MG63 (cell line): ENCODE data around the gene MEI4. TPM values are rescaled to one million over a fixed set of nuclear protein-coding genes. Genes with fewer than 3 reads are reported as not detected.
"Not testable (repeated sequence)": the region's sequence is repeated elsewhere in the genome, so short reads cannot be mapped to it uniquely, and the experiment has no call there.

Source experiments
- DNase-seq: peaks from one replicate; pipeline ENCODE4 v3.0.0-alpha.2; 2020
- H3K27me3 ChIP-seq: fragments of 250-450 bp; sonication (Bioruptor Pico); 2 replicates; pipeline ENCODE4 v1.5.1; 2020; ENCODE audit warnings: mild to moderate bottlenecking, moderate library complexity
- H3K36me3 ChIP-seq: fragments of 250-450 bp; sonication (Bioruptor Pico); 2 replicates; pipeline ENCODE4 v1.5.1; 2020; ENCODE audit warnings: mild to moderate bottlenecking, moderate library complexity
- H3K4me3 ChIP-seq: fragments of 250-450 bp; sonication (Bioruptor Pico); 2 replicates; pipeline ENCODE4 v1.5.1; 2020; ENCODE audit warnings: mild to moderate bottlenecking, moderate library complexity
- H3K9me3 ChIP-seq: fragments of 250-450 bp; sonication (Bioruptor Pico); 2 replicates; pipeline ENCODE4 v1.5.1; 2020; ENCODE audit warnings: mild to moderate bottlenecking, moderate library complexity
- total RNA-seq: library from RNA; depleted of rRNA; stranded (reverse); fragments of >200 nt; shearing (Covaris generic); gene quantifications from 2 replicates; pipeline ENCODE4 v1.2.3, GENCODE V29; 2014; ENCODE audit warnings: low replicate concordance

MEI4 gene
- total RNA-seq, 1 experiment from 2014 or later: not detected

DNA sequence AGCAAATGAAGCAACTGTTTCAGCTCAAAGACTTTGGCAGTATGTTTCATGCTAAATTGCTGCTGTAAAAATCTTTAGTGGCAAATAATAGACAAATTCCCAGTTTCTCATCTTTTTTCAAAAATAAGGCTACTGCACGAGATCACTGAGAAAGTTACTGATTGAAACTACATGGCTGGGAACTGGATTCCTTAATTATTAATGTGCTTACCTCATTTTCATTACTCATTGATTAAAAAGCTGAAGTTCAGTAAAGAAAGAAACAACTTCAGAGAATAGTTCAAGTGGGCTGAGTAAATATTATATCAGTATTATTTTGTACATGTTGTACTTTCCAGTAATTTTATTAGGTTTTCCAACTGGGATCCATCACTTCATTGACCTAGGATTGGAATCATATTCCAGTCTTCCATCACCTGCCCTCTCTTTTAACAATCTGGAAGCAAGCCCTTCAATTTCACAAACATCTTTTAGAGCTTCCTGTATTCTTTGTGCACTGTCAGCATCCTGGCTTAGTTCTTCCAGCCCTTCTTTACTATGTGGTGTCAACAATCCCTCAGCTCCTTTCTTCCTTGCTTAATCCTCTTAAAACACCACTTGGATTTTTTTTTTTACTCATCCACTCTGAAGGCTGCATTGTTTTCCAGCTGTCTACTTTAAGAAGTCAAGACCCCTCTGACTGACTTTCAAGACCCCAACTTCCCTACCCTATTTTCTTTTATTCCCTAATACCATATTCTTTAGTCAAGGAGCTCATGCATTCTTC lies 4.3 kb downstream of the MEI4 start:
- no peaks in the 10 kb centered on the region for H3K36me3 ChIP-seq
- H3K4me3 ChIP-seq: no peak overlapping the region
- H3K27me3 ChIP-seq: no peaks in the 10 kb centered on the region
- no peak for DNase-seq
- no peaks in the 10 kb centered on the region for H3K9me3 ChIP-seq

DNA sequence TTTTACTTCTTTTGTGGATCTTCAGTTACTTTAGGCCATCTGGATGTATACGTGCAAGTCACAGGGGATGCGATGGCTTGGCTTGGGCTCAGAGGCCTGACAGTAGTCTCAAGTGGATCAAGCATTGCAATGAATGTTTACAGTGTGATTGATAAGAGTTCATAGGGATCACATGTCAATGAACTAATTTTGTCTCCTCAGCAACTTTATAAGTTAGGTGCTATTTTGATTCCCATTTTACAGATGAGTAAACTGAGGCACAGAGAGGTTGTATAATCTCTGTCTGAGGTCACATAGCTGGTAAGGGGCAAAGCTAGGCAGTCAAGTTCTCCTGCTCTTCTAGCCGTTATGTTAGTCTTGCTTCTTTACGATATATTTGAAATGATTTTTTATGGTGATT lies 13.5 kb downstream of the MEI4 start:
- DNase-seq: no peak
- Histone ChIP-seq H3K36me3 (no peaks in the 10 kb centered on the region), H3K9me3 (no peaks in the 10 kb centered on the region), H3K4me3 (no peak overlapping the region), H3K27me3 (no peaks in the 10 kb centered on the region)

DNA sequence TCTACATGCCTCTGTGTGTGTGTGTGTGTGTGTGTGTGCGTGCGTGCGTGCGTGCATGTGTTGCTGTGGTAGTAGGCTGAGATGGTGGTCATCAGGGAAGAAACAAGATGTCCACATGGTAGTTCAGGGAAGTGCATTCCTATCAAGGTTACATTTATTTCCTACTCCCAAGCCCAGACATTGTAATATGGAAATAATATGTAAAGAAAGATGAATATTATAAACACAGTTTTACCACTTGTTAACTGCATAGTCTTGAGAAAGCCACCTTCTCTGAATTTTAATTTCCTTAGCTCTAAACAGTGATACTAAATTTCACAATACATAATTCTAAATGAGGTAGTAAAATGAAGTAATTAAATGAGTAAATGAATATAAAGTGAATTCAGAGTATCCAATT lies 14.0 kb downstream of the MEI4 start:
- no peak overlapping the region for H3K4me3 ChIP-seq
- H3K9me3 ChIP-seq: no peaks in the 10 kb centered on the region
- H3K27me3 ChIP-seq: no peaks in the 10 kb centered on the region
- DNase-seq: no peak
- no peaks in the 10 kb centered on the region for H3K36me3 ChIP-seq

DNA sequence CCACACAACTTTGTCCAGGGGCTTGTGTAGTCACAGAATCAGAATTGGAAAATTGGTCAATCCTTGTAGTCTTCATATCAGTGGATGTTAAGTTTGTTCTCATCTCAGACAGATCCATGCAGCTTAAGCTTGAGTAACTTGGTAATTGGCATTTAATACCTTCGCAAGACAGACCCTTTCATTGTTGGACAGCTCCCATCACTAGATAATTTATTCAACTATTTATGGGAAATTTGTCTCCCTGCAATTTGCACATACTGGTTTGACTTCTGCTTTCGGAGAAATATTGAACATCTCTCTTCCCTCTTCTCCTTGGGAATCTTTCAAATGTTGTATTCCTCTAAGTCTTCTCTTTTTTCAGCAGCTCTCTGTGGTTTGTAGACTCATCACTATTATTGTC lies 17.1 kb downstream of the MEI4 start:
- no peaks in the 10 kb centered on the region for H3K27me3 ChIP-seq
- H3K4me3 ChIP-seq: no peak overlapping the region
- DNase-seq: no peak
- H3K36me3 ChIP-seq: no peaks in the 10 kb centered on the region
- H3K9me3 ChIP-seq: no peaks in the 10 kb centered on the region

DNA sequence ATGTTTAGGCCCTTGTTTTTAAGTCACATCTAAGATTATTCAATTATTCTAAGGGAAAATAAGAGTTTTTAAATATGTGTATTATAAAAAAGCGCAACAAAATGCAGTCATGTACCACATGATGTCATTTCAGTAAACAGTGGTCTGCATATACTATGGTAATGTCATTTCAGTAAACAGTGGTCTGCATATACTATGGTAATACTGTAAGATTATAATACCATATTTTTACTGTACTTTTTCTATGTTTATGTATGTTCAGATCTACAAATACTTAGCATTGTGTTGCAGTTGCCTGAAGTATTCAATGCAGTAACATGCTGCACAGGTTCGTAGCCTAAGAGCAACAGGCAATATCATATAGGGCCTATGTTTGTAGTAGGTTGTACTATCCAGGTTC lies 21.4 kb downstream of the MEI4 start:
- H3K27me3 ChIP-seq: no peaks in the 10 kb centered on the region
- no peak for DNase-seq
- no peak overlapping the region for H3K4me3 ChIP-seq
- H3K36me3 ChIP-seq: no peaks in the 10 kb centered on the region
- no peaks in the 10 kb centered on the region for H3K9me3 ChIP-seq

DNA sequence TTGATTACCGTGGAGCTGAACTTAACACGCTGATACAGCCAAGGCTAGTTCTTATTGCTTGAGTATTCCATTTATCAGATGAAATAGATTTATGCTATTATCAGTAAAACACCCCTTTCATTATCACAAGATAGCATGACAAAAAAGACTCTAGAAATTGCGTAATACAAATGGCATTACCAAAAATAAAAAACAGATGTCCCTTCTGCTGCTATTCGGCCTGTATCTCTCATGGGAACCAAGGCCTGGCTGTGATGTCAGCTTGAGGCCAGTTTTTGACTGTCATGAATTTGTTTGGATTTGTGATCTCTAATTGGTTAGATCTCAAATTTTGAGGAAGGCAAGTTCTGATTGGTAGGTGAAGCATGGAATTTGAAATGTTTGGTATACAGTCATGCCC lies 25.2 kb downstream of the MEI4 start:
- no peaks in the 10 kb centered on the region for H3K9me3 ChIP-seq
- DNase-seq: no peak
- H3K4me3 ChIP-seq: no peak overlapping the region
- H3K27me3 ChIP-seq: no peaks in the 10 kb centered on the region
- H3K36me3 ChIP-seq: no peaks in the 10 kb centered on the region

DNA sequence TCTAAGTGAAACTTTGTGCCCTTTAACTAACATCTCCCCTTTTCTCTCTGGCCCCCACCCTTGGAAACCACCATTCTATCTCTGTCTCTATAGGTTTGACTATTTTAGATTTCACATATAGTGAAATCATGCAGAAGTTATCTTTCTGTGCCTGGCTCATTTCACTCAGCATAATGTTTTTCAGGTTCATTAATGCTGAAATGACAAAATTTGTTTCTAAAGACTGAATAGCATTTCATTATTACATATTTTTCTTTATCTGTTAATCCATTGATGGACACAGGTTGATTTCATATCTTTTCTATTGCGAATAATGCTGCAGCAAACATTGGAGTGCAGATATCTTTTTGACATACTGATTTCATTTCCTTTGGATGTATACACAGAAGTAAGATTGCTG lies 30.7 kb downstream of the MEI4 start:
- Histone ChIP-seq H3K4me3 (no peak overlapping the region), H3K36me3 (no peaks in the 10 kb centered on the region)
- DNase-seq: no peak

DNA sequence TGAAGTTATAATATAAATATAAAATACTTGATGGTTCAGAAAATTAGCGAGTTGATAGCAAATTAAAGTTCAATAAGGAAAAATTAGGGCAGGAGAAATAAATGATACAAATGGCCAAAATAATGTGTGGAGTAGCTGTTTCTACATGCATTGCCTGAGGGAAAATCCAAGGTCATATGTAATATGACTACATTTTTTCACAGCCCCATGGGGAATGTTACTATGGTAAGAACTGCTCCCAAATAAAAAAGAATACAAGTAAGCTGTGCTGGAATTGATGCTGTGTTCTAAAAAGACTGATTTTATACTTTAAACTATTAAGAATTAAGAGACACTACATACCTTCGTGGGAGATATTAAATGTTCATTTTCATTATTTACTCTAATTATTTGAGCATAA lies 34.1 kb downstream of the MEI4 start:
- no peaks in the 10 kb centered on the region for H3K9me3 ChIP-seq
- no peaks in the 10 kb centered on the region for H3K27me3 ChIP-seq
- DNase-seq: no peak
- no peaks in the 10 kb centered on the region for H3K36me3 ChIP-seq
- H3K4me3 ChIP-seq: no peak overlapping the region

More for the DNA sequence above, 30.7 kb downstream of the MEI4 start:
- Histone ChIP-seq H3K27me3 (no peaks in the 10 kb centered on the region), H3K9me3 (no peaks in the 10 kb centered on the region)

DNA sequence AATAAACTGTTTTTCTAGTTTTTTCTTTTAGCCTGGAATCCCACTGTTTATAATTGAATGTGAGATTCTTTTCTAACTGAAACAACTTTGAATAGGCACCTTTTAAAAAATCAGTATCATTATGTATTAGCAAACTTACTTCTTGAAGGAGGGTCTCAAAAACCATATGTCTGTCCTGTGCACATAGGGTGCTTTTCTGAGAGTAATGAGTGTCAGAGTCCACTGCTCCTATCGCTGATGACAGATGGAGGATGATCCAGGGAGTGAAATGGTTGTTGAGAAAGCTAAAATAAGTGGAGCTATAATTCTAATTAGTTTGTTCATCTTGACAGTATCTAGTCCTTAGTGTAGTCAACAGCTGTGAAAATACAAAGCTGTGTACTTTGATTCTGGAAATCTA lies 35.8 kb downstream of the MEI4 start:
- no peak overlapping the region for H3K4me3 ChIP-seq
- no peaks in the 10 kb centered on the region for H3K9me3 ChIP-seq
- DNase-seq: no peak
- no peaks in the 10 kb centered on the region for H3K36me3 ChIP-seq
- no peaks in the 10 kb centered on the region for H3K27me3 ChIP-seq

DNA sequence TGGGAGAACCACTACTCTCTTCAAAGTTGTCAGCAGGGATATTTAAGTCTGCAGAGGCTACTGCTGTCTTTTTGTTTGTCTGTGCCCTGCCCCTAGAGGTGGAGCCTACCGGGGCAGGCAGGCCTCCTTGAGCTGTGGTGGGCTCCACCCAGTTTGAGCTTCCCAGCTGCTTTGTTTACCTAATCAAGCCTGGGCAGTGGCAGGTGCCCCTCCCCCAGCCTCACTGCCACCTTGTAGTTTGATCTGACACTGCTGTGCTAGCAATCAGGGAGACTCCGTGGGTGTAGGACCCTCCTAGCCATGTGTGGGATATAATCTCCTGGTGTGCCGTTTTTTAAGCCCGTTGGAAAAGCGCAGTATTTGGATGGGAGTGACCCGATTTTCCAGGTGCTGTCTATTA lies 47.3 kb downstream of the MEI4 start:
- not testable (repeated sequence) for H3K36me3 ChIP-seq, H3K4me3 ChIP-seq, H3K9me3 ChIP-seq, H3K27me3 ChIP-seq, DNase-seq

DNA sequence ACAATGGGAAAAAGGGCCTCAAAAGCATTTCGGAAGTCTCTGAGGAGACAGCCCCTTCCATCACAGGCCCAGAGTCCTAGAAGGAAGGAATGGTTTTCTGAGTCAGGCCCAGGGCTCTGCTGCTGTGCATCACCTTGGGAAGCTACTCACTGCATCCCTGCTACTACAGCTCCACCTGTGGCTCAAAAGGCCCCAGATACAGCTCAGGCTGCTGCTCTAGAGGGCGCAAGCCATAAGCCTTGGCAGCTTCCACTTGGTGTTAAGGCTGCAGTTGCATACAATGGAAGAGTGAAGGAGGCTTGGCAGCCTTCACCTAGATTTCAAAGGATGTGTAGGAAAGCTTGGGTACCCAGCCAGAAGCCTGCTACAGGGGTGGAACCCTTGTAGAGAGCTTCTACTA lies 54.8 kb downstream of the MEI4 start:
- Histone ChIP-seq H3K9me3 (no peaks in the 10 kb centered on the region), H3K36me3 (no peaks in the 10 kb centered on the region), H3K27me3 (no peaks in the 10 kb centered on the region), H3K4me3 (no peak overlapping the region)
- no peak for DNase-seq

DNA sequence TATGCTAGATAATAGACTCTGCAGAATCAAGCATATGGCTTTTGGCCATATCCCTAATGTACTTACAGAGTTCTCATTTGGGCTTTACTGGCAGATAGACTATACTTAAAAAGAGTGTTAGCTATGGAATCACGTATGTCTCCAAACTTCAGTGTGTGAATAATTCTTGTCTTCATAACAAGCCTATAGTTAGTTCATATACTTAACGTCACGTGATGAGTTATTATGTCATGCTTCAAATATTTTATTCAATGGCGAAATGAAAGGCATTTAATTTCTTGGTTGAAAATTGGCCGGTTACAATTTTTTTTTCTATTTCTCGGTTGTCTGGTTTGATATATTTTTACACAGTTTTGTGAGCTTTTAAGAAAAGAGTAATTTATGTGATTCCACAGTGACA lies 62.7 kb downstream of the MEI4 start:
- no peaks in the 10 kb centered on the region for H3K9me3 ChIP-seq
- no peaks in the 10 kb centered on the region for H3K36me3 ChIP-seq
- no peak overlapping the region for H3K4me3 ChIP-seq
- no peaks in the 10 kb centered on the region for H3K27me3 ChIP-seq
- no peak for DNase-seq

DNA sequence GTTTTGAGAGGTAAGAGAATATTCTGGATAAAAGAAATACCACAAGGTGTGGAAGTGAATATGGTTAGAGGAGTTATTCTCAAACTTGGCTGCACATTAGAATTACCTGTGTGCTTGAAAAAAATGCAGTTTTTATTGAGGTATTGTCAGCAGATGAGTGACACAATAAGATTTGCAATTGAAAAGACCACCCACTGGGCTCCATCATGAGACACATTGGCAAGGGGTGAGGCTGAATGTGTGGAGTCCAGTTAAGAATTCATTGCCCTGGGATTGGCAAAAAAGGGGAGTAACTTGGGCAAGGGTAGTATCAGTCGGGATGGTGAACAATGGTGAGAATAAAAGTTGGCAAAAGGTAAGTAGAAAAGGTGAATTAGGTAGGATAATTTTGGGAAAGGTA lies 63.5 kb downstream of the MEI4 start:
- Histone ChIP-seq H3K36me3 (no peaks in the 10 kb centered on the region), H3K9me3 (no peaks in the 10 kb centered on the region), H3K4me3 (no peak overlapping the region), H3K27me3 (no peaks in the 10 kb centered on the region)
- DNase-seq: no peak

DNA sequence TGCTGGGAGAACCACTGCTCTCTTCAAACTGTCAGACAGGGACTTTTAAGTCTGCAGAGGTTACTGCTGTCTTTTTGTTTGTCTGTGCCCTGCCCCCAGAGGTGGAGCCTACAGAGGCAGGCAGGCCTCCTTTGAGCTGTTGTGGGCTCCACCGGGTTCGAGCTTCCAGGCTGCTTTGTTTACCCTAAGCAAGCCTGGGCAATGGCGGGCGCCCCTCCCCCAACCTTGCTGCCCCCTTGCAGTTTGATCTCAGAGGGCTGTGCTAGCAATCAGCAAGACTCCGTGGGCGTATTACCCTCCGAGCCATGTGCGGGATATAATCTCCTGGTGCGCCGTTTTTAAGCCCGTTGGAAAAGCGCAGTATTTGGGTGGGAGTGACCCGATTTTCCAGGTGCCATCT lies 83.2 kb downstream of the MEI4 start:
- not testable (repeated sequence) for H3K9me3 ChIP-seq, H3K4me3 ChIP-seq, H3K27me3 ChIP-seq, H3K36me3 ChIP-seq, DNase-seq

DNA sequence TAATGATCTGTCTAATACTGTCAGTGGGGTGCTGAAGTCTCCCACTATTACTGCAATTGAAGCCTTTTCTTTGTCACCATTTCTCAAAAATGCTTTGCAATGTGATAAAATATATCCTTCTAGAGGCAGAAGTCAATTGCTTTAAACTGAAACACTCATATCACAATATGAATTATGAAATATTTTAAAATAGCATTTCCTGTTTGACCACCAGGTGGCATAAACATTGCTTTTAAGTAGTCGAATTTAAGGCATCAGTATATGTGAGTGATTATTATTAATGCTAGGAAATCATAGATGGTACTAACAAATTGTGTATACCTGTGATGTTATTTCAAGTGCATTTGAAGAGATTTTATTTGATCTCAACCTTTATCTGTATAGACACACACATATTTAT lies 87.5 kb downstream of the MEI4 start:
- H3K4me3 ChIP-seq: no peak overlapping the region
- H3K9me3 ChIP-seq: no peaks in the 10 kb centered on the region
- H3K36me3 ChIP-seq: no peaks in the 10 kb centered on the region
- H3K27me3 ChIP-seq: no peaks in the 10 kb centered on the region
- no peak for DNase-seq

DNA sequence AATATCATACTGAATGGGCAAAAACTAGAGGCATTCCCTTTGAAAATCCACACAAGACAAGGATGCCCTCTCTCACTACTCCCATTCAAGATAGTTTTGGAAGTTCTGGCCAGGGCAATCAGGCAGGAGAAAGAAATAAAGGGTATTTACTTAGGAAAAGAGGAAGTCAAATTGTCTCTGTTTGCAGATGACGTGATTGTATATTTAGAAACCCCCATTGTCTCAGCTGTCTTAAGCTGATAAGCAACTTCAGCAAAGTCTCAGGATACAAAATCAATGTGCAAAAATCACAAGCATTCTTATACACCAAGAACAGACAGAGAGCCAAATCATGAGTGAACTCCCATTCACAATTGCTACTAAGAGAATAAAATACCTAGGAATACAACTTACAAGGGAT lies 99.3 kb downstream of the MEI4 start:
- not testable (repeated sequence) for H3K4me3 ChIP-seq, DNase-seq, H3K36me3 ChIP-seq, H3K27me3 ChIP-seq, H3K9me3 ChIP-seq

DNA sequence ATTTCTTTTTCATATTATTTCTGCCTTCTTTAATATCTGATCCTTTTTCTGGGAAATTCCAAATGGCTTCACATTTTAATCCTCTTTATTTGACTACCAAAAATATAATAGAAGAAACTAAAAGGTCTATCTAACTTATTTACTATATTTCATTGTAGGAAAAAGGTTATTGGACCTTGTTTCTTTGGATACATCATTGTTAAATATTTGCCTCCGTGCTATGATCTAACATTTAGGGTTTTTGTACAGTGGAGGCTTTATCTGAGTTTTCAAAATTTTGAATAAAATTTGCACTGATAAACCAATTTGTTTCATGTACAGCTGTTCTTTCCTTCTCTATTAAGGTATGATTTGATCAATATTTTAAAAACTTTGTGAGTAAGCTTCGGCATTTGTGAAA lies 109.5 kb downstream of the MEI4 start:
- Histone ChIP-seq H3K4me3 (no peak overlapping the region), H3K27me3 (no peaks in the 10 kb centered on the region), H3K9me3 (no peaks in the 10 kb centered on the region), H3K36me3 (no peaks in the 10 kb centered on the region)
- no peak for DNase-seq

DNA sequence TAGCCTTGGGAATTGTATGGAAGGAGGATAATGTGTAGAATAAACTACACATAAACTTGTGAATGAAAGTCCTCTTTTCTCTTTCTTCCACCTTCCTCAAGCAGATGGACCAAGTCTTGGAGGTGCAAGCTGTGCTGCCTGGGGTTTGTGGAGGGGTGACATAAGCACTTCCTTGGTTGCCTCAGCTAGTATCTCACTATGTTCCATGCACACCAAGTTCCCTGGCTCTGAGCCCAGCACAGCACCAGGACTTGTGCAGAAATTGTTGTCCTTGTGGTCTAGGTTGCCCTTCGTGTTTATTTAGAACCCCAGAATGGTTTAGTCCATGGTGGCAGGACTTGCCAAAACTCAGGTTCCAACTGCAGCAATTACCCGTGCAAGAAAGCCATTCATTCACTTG lies 110.3 kb downstream of the MEI4 start:
- DNase-seq: no peak
- no peak overlapping the region for H3K4me3 ChIP-seq
- no peaks in the 10 kb centered on the region for H3K36me3 ChIP-seq
- H3K27me3 ChIP-seq: no peaks in the 10 kb centered on the region
- H3K9me3 ChIP-seq: no peaks in the 10 kb centered on the region

DNA sequence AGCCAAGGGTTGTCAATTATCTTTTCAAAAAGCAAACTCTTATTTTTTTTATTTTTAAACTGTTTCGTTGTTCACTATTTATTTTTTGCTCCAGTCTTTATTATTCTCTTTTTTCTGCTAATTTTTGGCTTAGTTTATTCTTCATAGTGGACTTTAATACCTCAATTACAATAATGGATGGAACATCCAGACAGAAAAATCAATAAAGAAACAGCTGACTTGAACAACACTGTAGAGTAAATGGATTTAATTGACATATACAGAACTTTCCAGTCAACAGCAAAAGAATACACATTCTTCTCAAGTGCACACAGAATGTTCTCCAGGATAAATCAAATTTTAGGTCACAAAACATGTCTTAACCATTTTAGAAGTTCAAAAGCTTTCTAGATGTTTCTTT lies 111.5 kb downstream of the MEI4 start:
- H3K4me3 ChIP-seq: no peak overlapping the region
- no peak for DNase-seq
- H3K27me3 ChIP-seq: no peaks in the 10 kb centered on the region
- no peaks in the 10 kb centered on the region for H3K9me3 ChIP-seq
- H3K36me3 ChIP-seq: no peaks in the 10 kb centered on the region
